ENCODE results near the gene THY1. TPM values are rescaled to one million over a fixed set of nuclear protein-coding genes. Genes with fewer than 3 reads are reported as not detected.

Gene THY1
- total RNA-seq, 1 experiment from 2014 or later = 0.10 TPM

Other genes with a start within 250 kb of the THY1 start
- 0.61 and 0.95 TPM in 2 replicates for gene NHERF4, start 237.7 kb downstream of the THY1 start, total RNA-seq (2014; rRNA removed; shearing (Covaris generic); ENCODE audit: low replicate concordance)
- gene CBL, start 216.8 kb downstream of the THY1 start, total RNA-seq (2014; rRNA removed; shearing (Covaris generic); ENCODE audit: low replicate concordance) = 3.7 and 6.4 TPM in 2 replicates
- gene MCAM, start 106.0 kb downstream of the THY1 start, total RNA-seq (2014; rRNA removed; shearing (Covaris generic); ENCODE audit: low replicate concordance) = 0.27 TPM in 1 of 2 replicates, not detected in the other
- 8.0 and 13.4 TPM in 2 replicates for gene RNF26, start 88.6 kb downstream of the THY1 start, total RNA-seq (2014; rRNA removed; shearing (Covaris generic); ENCODE audit: low replicate concordance)
- not detected in 2 replicates for gene C1QTNF5, start 82.3 kb downstream of the THY1 start, total RNA-seq (2014; rRNA removed; shearing (Covaris generic); ENCODE audit: low replicate concordance)
- gene MFRP, start 76.5 kb downstream of the THY1 start, total RNA-seq (2014; rRNA removed; shearing (Covaris generic); ENCODE audit: low replicate concordance) = not detected in 2 replicates
- 3.7 TPM in 1 of 2 replicates, not detected in the other for gene USP2, start 41.5 kb downstream of the THY1 start, total RNA-seq (2014; rRNA removed; shearing (Covaris generic); ENCODE audit: low replicate concordance)

Measured in Caki2 (cell line).